ENCODE results near the gene PTGER3.

GRCh38 chr1:70948396-70949017 lies 99.1 kb downstream of the PTGER3 start:
- no peak for TF ChIP-seq POLR2A (IDR thresholded peaks at IDR 0.05; ENCODE audit: low read length)
- no peak for TF ChIP-seq GATA1 (IDR thresholded peaks at IDR 0.05; ENCODE audit: low read depth, low read length)

Measured in erythroblast (primary cell).